Suprapubic skin (tissue), 4 donors: Measurements from ENCODE around the gene LPP.

Experiments used
- CTCF ChIP-seq, 2 donors: fragments of 200-600 bp in 1 of 2; fragments of 450-650 bp in 1 of 2; sonication (generic) in 1 of 2; IDR thresholded peaks; one replicate each; pipeline ENCODE4 v1.5.1; 2016 to 2019; ENCODE audit warnings: antibody characterized with exemption in 2 of 2, mild to moderate bottlenecking in 1 of 2, moderate library complexity in 1 of 2
- EP300 ChIP-seq: sonication (generic); formaldehyde crosslinking; IDR thresholded peaks from one replicate; pipeline ENCODE4 v1.6.1; 2017; ENCODE audit warnings: antibody characterized with exemption
- POLR2A ChIP-seq, 2 donors: fragments of 450-650 bp; IDR thresholded peaks; one replicate each; pipeline ENCODE4 v1.6.1; 2017; ENCODE audit warnings: antibody characterized with exemption in 2 of 2, mild to moderate bottlenecking in 2 of 2, moderate library complexity in 2 of 2
- POLR2AphosphoS5 ChIP-seq, 3 donors: sonication (generic); formaldehyde crosslinking; IDR thresholded peaks; one replicate each; pipeline ENCODE4 v1.6.1; 2017; ENCODE audit warnings: antibody characterized with exemption in 3 of 3

DNA sequence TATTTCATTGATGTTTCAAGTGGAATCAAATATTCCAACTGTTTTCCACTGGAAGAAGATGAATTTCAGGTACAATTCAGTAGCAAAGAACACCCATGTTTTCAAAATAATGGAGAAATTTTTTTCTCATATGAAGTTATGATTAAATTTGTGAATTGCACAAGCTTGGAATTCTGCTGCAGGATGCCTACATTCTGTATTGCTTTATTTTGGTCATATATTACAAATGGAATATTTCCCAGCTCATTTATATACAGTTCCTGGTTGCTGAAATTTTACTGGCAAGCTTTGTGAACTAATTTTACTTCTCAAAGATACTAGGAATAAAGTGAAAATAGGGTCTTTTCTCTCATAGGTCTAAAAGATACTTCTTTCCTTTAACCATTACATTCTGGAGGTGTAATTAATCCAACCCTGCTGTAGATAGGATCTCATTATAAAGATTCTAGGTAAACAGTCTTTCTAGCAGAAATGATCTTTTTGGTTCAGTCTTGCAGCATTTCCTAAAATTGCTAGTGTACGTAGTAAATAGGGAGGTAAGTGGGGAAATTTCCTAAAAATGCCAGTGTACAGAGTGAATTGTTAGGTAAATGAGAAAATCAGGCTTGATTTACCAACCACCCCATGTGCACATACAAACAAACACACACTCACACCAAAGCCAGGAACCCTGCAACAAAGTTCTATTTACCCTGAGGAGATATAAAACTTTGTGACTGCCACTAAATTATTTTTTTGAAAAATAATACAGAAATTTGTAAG is 624.3 kb downstream of the LPP start:
- no peak for TF ChIP-seq CTCF (IDR thresholded peaks at IDR 0.05)
- no peak for TF ChIP-seq POLR2A (IDR thresholded peaks at IDR 0.05)
- no peak for TF ChIP-seq EP300
- no peak for TF ChIP-seq POLR2AphosphoS5 (IDR thresholded peaks at IDR 0.05)
